Measurements from ENCODE around the gene PLD5. TPM values are rescaled to one million over a fixed set of nuclear protein-coding genes. Genes with fewer than 3 reads are reported as not detected.

PLD5 gene
- total RNA-seq, 1 experiment from 2014 or later, result not detected

- DNase-seq (no peak), ATAC-seq (no peak)
- Histone ChIP-seq H3K36me3 (ENCODE audit: low read depth, low read length) (no peaks in the 10 kb centered on the region), H3K9me3 (ENCODE audit: low read length) (no peaks in the 10 kb centered on the region), H3F3A (ENCODE audit: low read length, unreplicated experiment) (no peaks in the 10 kb centered on the region), H3K9me2 (replicated peaks; ENCODE audit: low read length) (no peaks in the 10 kb centered on the region), H3K4me1 (ENCODE audit: insufficient read depth, low read length) (no peaks in the 10 kb centered on the region), H3K4me3 (ENCODE audit: low read length) (no peak overlapping the region), H4K20me1 (ENCODE audit: low read length) (no peaks in the 10 kb centered on the region), H3K4me2 (ENCODE audit: low read length) (no peak overlapping the region), H3K79me2 (ENCODE audit: low read length) (no peaks in the 10 kb centered on the region), H3K27ac (ENCODE audit: low read length) (no peak overlapping the region), H2AFZ (ENCODE audit: low read length) (no peak overlapping the region), H3K9ac (ENCODE audit: low read length) (no peak overlapping the region), H3K27me3 (ENCODE audit: low read length) (peaks cover 86% of the 10 kb centered on the region)
- TF ChIP-seq CTCF (conservative IDR thresholded peaks at IDR 0.05; ENCODE audit: low read depth, low read length) (no peak), EZH2 (IDR thresholded peaks at IDR 0.05; ENCODE audit: low read length, unreplicated experiment) (no peak), EZH2phosphoT487 (IDR thresholded peaks at IDR 0.05; ENCODE audit: borderline replicate concordance, low read length) (no peak)
- POLR2A ChIA-PET (ENCODE audit: unreplicated experiment), result no interaction called here
- no TSS peak for BruUV-seq (replicated peaks)
- CTCF ChIA-PET, result no interaction called here
- intact Hi-C loops (cut with micrococcal nuclease), result no loop called here
These were observed 440.8 kb downstream of the PLD5 start for GRCh38 chr1:242083742-242084141.

GRCh38 chr1:242081446-242081845 lies 443.1 kb downstream of the PLD5 start:
- ATAC-seq (no peak), DNase-seq (no peak)
- ChIA-PET POLR2A (ENCODE audit: unreplicated experiment) (no interaction called here), CTCF (no interaction called here)
- peaks cover 72% of the 10 kb centered on the region for H3K27me3 ChIP-seq (ENCODE audit: low read length)
- no peaks in the 10 kb centered on the region for H3K79me2 ChIP-seq (ENCODE audit: low read length)
- no peaks in the 10 kb centered on the region for H3K9me2 ChIP-seq (replicated peaks; ENCODE audit: low read length)
- intact Hi-C loops (cut with micrococcal nuclease), result no loop called here
- H3K4me1 ChIP-seq (ENCODE audit: insufficient read depth, low read length), result no peaks in the 10 kb centered on the region
- no peak overlapping the region for H2AFZ ChIP-seq (ENCODE audit: low read length)
- no peaks in the 10 kb centered on the region for H3K9me3 ChIP-seq (ENCODE audit: low read length)
- no peak for TF ChIP-seq EZH2phosphoT487 (IDR thresholded peaks at IDR 0.05; ENCODE audit: borderline replicate concordance, low read length)
- no peak for TF ChIP-seq CTCF (conservative IDR thresholded peaks at IDR 0.05; ENCODE audit: low read depth, low read length)
- no peak for TF ChIP-seq EZH2 (IDR thresholded peaks at IDR 0.05; ENCODE audit: low read length, unreplicated experiment)
- no peaks in the 10 kb centered on the region for H4K20me1 ChIP-seq (ENCODE audit: low read length)
- H3K36me3 ChIP-seq (ENCODE audit: low read depth, low read length), result no peaks in the 10 kb centered on the region
- H3K27ac ChIP-seq (ENCODE audit: low read length), result no peak overlapping the region
- H3K4me3 ChIP-seq (ENCODE audit: low read length), result no peak overlapping the region
- no peak overlapping the region for H3K9ac ChIP-seq (ENCODE audit: low read length)
- no peak overlapping the region for H3K4me2 ChIP-seq (ENCODE audit: low read length)
- BruUV-seq (replicated peaks), result no TSS peak
- H3F3A ChIP-seq (ENCODE audit: low read length, unreplicated experiment), result no peaks in the 10 kb centered on the region

GRCh38 chr1:242065813-242066212 lies 458.7 kb downstream of the PLD5 start:
- DNase-seq, result no peak
- Histone ChIP-seq H2AFZ (ENCODE audit: low read length) (no peak overlapping the region), H3K4me1 (ENCODE audit: insufficient read depth, low read length) (no peaks in the 10 kb centered on the region), H3K9me2 (replicated peaks; ENCODE audit: low read length) (no peaks in the 10 kb centered on the region), H3K9me3 (ENCODE audit: low read length) (no peaks in the 10 kb centered on the region), H3K27ac (ENCODE audit: low read length) (no peak overlapping the region), H3K9ac (ENCODE audit: low read length) (no peak overlapping the region), H3K4me2 (ENCODE audit: low read length) (no peak overlapping the region), H4K20me1 (ENCODE audit: low read length) (no peaks in the 10 kb centered on the region), H3F3A (ENCODE audit: low read length, unreplicated experiment) (no peaks in the 10 kb centered on the region), H3K36me3 (ENCODE audit: low read depth, low read length) (no peaks in the 10 kb centered on the region), H3K4me3 (ENCODE audit: low read length) (no peak overlapping the region), H3K27me3 (ENCODE audit: low read length) (peaks cover 79% of the 10 kb centered on the region), H3K79me2 (ENCODE audit: low read length) (no peaks in the 10 kb centered on the region)
- intact Hi-C loops (cut with micrococcal nuclease), result no loop called here
- ATAC-seq, result no peak
- CTCF ChIA-PET, result no interaction called here
- TF ChIP-seq CTCF (conservative IDR thresholded peaks at IDR 0.05; ENCODE audit: low read depth, low read length), result no peak
- no peak for TF ChIP-seq EZH2 (IDR thresholded peaks at IDR 0.05; ENCODE audit: low read length, unreplicated experiment)
- TF ChIP-seq EZH2phosphoT487 (IDR thresholded peaks at IDR 0.05; ENCODE audit: borderline replicate concordance, low read length), result no peak
- POLR2A ChIA-PET (ENCODE audit: unreplicated experiment), result no interaction called here
- BruUV-seq (replicated peaks), result no TSS peak

All from PC-3 (cell line).